ENCODE results near the gene PHAF1. TPM values are rescaled to one million over a fixed set of nuclear protein-coding genes. Genes with fewer than 3 reads are reported as not detected.

Gene PHAF1
- total RNA-seq, 1 donor = 15.9 TPM

DNA sequence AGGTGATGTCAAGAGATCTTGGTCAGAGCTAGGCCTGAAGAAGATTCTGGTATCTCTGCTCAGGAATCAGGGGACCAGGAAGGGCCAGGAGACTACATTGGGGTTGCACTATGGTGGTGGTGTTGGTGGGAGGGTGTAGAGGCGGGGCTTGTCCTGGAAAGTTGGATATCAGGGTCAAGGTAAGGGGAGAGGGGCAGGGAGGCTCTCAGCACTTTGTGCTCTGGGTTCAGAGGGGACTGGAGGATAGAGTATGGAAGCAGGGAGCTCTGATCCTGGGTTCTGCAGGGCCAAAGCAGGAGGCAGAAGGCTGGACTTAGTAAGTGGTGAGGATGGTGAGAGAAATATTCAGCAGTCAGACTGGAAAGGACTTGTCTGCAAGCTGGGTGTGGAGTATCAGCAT lies 63.6 kb downstream of the PHAF1 start:
- H3K4me3 ChIP-seq (ENCODE audit: low read depth, low read length) = peak overlapping the region; percentile 55
- TF ChIP-seq, protein P1, sequence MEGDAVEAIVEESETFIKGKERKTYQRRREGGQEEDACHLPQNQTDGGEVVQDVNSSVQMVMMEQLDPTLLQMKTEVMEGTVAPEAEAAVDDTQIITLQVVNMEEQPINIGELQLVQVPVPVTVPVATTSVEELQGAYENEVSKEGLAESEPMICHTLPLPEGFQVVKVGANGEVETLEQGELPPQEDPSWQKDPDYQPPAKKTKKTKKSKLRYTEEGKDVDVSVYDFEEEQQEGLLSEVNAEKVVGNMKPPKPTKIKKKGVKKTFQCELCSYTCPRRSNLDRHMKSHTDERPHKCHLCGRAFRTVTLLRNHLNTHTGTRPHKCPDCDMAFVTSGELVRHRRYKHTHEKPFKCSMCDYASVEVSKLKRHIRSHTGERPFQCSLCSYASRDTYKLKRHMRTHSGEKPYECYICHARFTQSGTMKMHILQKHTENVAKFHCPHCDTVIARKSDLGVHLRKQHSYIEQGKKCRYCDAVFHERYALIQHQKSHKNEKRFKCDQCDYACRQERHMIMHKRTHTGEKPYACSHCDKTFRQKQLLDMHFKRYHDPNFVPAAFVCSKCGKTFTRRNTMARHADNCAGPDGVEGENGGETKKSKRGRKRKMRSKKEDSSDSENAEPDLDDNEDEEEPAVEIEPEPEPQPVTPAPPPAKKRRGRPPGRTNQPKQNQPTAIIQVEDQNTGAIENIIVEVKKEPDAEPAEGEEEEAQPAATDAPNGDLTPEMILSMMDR (IDR thresholded peaks at IDR 0.05; ENCODE audit: insufficient read depth, low read length) = no peak
- DNase-seq (ENCODE audit: low read depth) = no peak

DNA sequence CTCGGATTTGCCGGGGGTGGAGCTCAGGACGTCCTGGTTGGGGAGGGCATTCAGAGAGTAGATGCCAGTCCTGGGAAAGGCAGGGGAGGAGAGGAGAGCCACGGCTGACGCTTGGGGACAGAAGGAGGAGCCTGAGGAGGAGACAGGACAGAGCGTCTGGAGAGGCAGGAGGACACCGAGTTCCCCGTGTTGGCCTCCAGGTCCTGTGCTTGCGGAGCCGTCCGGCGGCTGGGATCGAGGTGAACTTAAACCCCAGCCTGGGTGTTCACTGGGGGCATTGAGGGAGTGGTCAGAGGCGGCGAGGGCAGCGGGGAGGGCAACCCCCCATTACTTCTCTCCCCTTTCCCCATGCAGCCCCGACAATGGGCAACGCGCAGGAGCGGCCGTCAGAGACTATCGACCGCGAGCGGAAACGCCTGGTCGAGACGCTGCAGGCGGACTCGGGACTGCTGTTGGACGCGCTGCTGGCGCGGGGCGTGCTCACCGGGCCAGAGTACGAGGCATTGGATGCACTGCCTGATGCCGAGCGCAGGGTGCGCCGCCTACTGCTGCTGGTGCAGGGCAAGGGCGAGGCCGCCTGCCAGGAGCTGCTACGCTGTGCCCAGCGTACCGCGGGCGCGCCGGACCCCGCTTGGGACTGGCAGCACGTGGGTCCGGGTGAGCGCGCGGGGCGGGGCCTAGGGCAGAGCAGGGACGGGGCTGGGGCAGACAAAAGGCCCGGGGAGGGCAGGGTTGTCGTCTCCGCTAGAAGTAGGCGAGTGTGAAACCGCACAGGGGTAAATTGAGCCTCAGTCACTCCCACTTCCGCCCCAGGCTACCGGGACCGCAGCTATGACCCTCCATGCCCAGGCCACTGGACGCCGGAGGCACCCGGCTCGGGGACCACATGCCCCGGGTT lies 64.3 kb downstream of the PHAF1 start:
- TF ChIP-seq, protein P1 (IDR thresholded peaks at IDR 0.05; ENCODE audit: insufficient read depth, low read length) = peak; percentile 14
- H3K4me3 ChIP-seq (ENCODE audit: low read depth, low read length) = peak overlapping the region; percentile 55
- DNase-seq (ENCODE audit: low read depth) = peak; percentile 72

DNA sequence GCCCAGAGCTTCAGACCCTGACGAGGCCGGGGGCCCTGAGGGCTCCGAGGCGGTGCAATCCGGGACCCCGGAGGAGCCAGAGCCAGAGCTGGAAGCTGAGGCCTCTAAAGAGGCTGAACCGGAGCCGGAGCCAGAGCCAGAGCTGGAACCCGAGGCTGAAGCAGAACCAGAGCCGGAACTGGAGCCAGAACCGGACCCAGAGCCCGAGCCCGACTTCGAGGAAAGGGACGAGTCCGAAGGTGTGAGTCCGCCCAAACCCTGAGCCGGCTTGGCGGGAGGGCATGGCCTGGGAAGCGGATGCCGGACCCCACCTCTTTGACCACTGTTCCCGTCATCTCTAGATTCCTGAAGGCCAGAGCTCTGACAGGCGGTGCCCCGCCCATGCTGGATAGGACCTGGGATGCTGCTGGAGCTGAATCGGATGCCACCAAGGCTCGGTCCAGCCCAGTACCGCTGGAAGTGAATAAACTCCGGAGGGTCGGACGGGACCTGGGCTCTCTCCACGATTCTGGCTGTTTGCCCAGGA lies 65.0 kb downstream of the PHAF1 start:
- TF ChIP-seq, protein P1 (IDR thresholded peaks at IDR 0.05; ENCODE audit: insufficient read depth, low read length) = no peak
- H3K4me3 ChIP-seq (ENCODE audit: low read depth, low read length) = peak overlapping the region; percentile 55
- DNase-seq (ENCODE audit: low read depth) = no peak

DNA sequence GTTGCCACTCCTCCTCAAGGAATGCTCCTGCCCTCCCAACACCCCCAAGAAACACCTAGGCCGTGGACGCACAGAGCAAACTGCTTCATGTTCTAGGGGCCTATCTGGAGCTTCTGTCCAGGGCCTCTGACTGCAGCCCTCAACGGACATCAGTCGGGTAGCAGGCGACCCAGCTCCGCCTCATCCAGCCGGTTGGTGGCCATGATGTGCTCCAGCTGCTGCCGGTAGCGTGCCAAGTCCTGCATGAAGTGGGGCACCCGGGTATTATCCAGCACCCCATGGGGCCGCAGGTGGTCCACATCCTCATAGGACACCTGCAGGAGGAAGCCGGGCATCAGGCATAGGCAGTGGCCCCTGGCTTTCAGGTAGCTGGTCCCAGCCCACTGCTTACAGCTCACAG lies 66.9 kb downstream of the PHAF1 start:
- no peak for DNase-seq (ENCODE audit: low read depth)
- TF ChIP-seq, protein P1 (IDR thresholded peaks at IDR 0.05; ENCODE audit: insufficient read depth, low read length) = no peak
- H3K4me3 ChIP-seq (ENCODE audit: low read depth, low read length) = no peak overlapping the region

DNA sequence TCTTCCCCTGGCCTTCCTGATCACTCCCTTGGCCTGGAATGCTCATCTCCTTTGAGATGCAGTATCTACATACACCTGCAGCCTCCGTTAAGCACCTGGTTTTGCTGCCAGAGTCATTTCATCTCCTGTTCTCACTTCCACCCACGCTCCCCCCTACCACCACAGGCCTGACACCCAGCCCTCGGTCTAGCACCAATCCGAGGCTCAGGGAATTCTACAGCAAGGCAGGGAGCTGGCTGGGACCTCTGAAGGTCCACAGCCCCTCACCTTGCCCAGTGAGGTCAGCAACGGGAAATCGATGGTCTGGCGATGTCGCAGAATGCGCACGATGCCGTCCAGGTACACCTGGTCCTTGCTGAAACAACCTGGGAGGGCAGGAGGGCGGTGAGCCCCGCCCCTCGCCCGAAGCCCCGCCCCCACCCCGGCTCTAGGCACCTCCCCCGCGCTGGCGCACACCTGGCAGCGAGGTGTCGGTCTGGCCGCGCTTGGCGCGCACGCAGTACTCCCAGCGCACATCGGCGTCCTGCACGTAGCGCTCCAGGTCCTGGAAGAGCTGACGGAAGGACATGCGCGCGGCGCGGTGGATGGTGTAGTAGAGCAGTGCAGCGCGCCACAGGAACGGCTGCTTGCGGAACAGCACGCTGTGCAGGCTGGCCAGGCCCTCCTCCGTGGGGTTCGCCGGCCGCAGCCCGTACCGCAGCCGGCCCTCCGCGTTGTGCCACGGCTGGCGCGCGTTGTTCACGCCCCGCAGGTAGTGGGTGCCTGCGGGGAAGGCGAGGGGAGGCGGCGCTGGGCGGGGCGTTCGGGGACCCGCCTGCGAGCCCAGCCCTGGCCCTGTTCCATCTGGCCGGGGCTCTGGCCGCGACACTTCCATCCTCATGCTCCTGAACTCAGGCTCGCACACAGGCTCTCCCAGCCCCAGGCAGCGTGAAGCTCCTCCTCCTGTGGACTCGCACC lies 68.3 kb downstream of the PHAF1 start:
- H3K4me3 ChIP-seq (ENCODE audit: low read depth, low read length) = peak overlapping the region; percentile 40
- no peak for DNase-seq (ENCODE audit: low read depth)
- TF ChIP-seq, protein P1 (IDR thresholded peaks at IDR 0.05; ENCODE audit: insufficient read depth, low read length) = peak; percentile 26

DNA sequence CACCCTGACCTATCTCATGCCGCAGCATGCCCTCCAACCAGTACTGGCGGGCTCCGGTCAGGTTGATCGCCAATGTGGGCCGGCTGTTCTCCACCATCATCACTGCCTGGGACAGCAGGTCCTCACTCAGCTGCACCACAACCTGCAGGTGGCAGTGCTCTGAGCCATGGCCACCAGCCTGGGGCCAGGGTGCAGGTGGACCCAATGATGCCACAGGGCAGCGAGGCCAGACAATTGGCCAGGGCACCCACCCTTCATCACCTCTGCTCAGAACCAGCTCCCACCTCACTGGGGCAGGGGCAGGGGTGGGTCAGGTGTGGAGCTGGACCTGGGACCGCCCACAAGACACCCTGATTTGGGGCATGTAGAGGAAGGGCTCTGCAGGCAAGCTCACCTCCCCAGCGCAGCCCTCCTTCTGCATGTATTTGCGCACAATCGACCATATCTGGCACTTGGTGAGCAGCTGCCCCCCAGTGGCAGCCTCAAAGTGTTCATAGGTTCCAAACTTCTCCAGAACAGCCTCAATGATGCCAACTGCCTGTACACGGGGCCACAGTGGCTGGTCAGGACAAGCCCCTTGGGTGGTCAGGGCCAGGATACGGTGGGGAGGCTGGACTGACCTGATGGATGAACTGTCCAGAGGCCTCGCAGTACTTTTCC lies 69.8 kb downstream of the PHAF1 start:
- DNase-seq (ENCODE audit: low read depth) = no peak
- H3K4me3 ChIP-seq (ENCODE audit: low read depth, low read length) = no peak overlapping the region
- TF ChIP-seq, protein P1 (IDR thresholded peaks at IDR 0.05; ENCODE audit: insufficient read depth, low read length) = no peak
